Esophagus muscularis mucosa (tissue), 4 donors: ENCODE measurements around the gene LARP4B. TPM values are rescaled to one million over a fixed set of nuclear protein-coding genes. Genes with fewer than 3 reads are reported as not detected.

ENCODE experiments used
- total RNA-seq, 4 donors: library from RNA; depleted of rRNA; stranded (reverse); fragments of >200 nt; gene quantifications; one replicate each; pipeline versions ENCODE4 v1.1.0 to v1.2.1, GENCODE V29; 2016

LARP4B gene
- total RNA-seq, 4 donors from 2014 or later: 35.6 to 43.1 (median 38.2) TPM

Other genes with a start within 250 kb of the LARP4B start
- gene DIP2C, start 242.0 kb downstream of the LARP4B start, total RNA-seq: 10 to 100 TPM; 38.6 to 66.4 (median 55.7) TPM
- gene GTPBP4, start 56.7 kb upstream of the LARP4B start, total RNA-seq: 10 to 100 TPM; 18.3 to 39.1 (median 27.4) TPM
- gene IDI2, start 94.2 kb upstream of the LARP4B start, total RNA-seq: not detected
- 10 to 100 TPM; 16.8 to 33.3 (median 23.4) TPM for gene IDI1, start 117.4 kb upstream of the LARP4B start, total RNA-seq
- gene WDR37, start 124.7 kb upstream of the LARP4B start, total RNA-seq: 10 to 100 TPM in 3 of 4 donors, 1 to 10 TPM in 1; 9.1 to 17.2 (median 13.2) TPM